GM12878 (cell line): Measurements from ENCODE around the gene WDSUB1. TPM values are rescaled to one million over a fixed set of nuclear protein-coding genes. Genes with fewer than 3 reads are reported as not detected.
A peak's percentile ranks its signal among the peaks of the same experiment; 100 is the strongest.

Experiments used
- ATAC-seq: fragments of 200-7000 bp; cut with Tn5 transposase; 3 replicates; pipeline ENCODE4 v1.9.1; 2020; ENCODE audit warnings: mild to moderate bottlenecking, moderate library complexity
- BruUV-seq: library from RNA; stranded (reverse); fragments of 400-500 nt; replicated peaks from 2 replicates; lab custom pipeline; 2021; lab: Mats Ljungman, UMichigan
- CTCF ChIA-PET: fragments of 300-600 bp; sonication (Branson Sonifier 250); formaldehyde crosslinking; extraction: SDS; loops from one replicate; lab custom pipeline; 2021; ENCODE audit warnings: inconsistent platforms; lab: Yijun Ruan, JAX
- POLR2A ChIA-PET: fragments of 350-600 bp; formaldehyde crosslinking; extraction: SDS; loops from one replicate; lab custom pipeline; 2021; ENCODE audit warnings: inconsistent platforms; lab: Charles Lee
- RAD21 ChIA-PET: fragments of 300-600 bp; sonication (Branson Sonifier 250); formaldehyde crosslinking; loops from one replicate; lab custom pipeline; 2023; ENCODE audit warnings: antibody characterized with exemption; ENCODE audit not compliant: unreplicated experiment; lab: Charles Lee
- SMC1A ChIA-PET: fragments of 300-600 bp; sonication (Branson Sonifier 250); formaldehyde crosslinking; loops from one replicate; lab custom pipeline; 2023; ENCODE audit not compliant: unreplicated experiment, uncharacterized antibody; lab: Charles Lee
- DNase-seq: peaks from one replicate; pipeline ENCODE4 v3.0.0-alpha.2; 2011; ENCODE audit warnings: low read depth, low spot score
- FAIRE-seq: peaks from 3 replicates; lab custom pipeline; 2011; peaks lifted over from hg19 to GRCh38; lab: Jason Lieb, UNC
- H2AFZ ChIP-seq: 2 replicates; pipeline ENCODE4 v1.6.0; 2011; ENCODE audit warnings: low read depth, low read length, control low read depth; ENCODE audit not compliant: control insufficient read depth
- H3K27ac ChIP-seq: 2 replicates; pipeline ENCODE4 v1.5.1; 2011; ENCODE audit warnings: control low read depth; ENCODE audit not compliant: control insufficient read depth, insufficient read depth
- H3K27me3 ChIP-seq, 2 experiments: replicated peaks in 1 of 2; 2 replicates each; pipeline versions ENCODE4 v1.6.0 to v1.6.1; 2011; ENCODE audit warnings: low read length in 1 of 2; ENCODE audit not compliant: control insufficient read depth in 2 of 2, insufficient read depth in 2 of 2
- H3K36me3 ChIP-seq, 2 experiments: 2 replicates each; pipeline ENCODE4 v1.5.1; 2011; ENCODE audit warnings: low read length in 1 of 2; ENCODE audit not compliant: control insufficient read depth in 2 of 2, insufficient read depth in 2 of 2
- H3K4me1 ChIP-seq: 2 replicates; pipeline ENCODE4 v1.6.1; 2011; ENCODE audit warnings: mild to moderate bottlenecking, low read length, moderate library complexity, mixed read lengths; ENCODE audit not compliant: control insufficient read depth, insufficient read depth
- H3K4me2 ChIP-seq: 2 replicates; pipeline ENCODE4 v1.6.0; 2011; ENCODE audit warnings: control low read depth; ENCODE audit not compliant: control insufficient read depth, insufficient read depth
- H3K4me3 ChIP-seq: fragments of 200-600 bp; sonication (generic); 2 replicates; pipeline ENCODE4 v1.5.1; 2016
- H3K79me2 ChIP-seq: 2 replicates; pipeline ENCODE4 v1.6.0; 2011; ENCODE audit warnings: low read length; ENCODE audit not compliant: control insufficient read depth, insufficient read depth
- H3K9ac ChIP-seq: 2 replicates; pipeline ENCODE4 v1.8.0; 2011; ENCODE audit warnings: low read length, control low read depth, mixed read lengths; ENCODE audit not compliant: control insufficient read depth, insufficient read depth
- H3K9me3 ChIP-seq: replicated peaks from 3 replicates; pipeline ENCODE4 v1.5.1; 2011; ENCODE audit warnings: mild to moderate bottlenecking, low read length; ENCODE audit not compliant: control insufficient read depth, insufficient read depth
- H4K20me1 ChIP-seq: 2 replicates; pipeline ENCODE4 v1.6.0; 2011; ENCODE audit not compliant: control insufficient read depth, insufficient read depth
- BRCA1 ChIP-seq: IDR thresholded peaks from 2 replicates; pipeline ENCODE4 v1.6.1; 2011; ENCODE audit warnings: low read depth, low read length, improper control_type of control experiment
- GATAD2B ChIP-seq: fragments of 450-650 bp; conservative IDR thresholded peaks from 2 replicates; pipeline ENCODE4 v1.6.1; 2017; ENCODE audit warnings: low read depth, mild to moderate bottlenecking, moderate library complexity
- HDAC2 ChIP-seq: fragments of 200-600 bp; sonication (generic); IDR thresholded peaks from 2 replicates; pipeline ENCODE4 v1.6.1; 2017
- KAT2A ChIP-seq: conservative IDR thresholded peaks from 2 replicates; pipeline ENCODE4 v1.6.1; 2011; ENCODE audit warnings: low read depth, low read length; ENCODE audit not compliant: control insufficient read depth
- PKNOX1 ChIP-seq: fragments of 450-650 bp; IDR thresholded peaks from 2 replicates; pipeline ENCODE4 v1.6.1; 2016; ENCODE audit warnings: mild to moderate bottlenecking
- RB1 ChIP-seq: fragments of 450-650 bp; formaldehyde crosslinking; IDR thresholded peaks from 2 replicates; pipeline ENCODE4 v1.6.1; 2017; ENCODE audit warnings: mild to moderate bottlenecking, borderline replicate concordance
- ZZZ3 ChIP-seq: IDR thresholded peaks from 2 replicates; pipeline ENCODE4 v1.6.1; 2011; ENCODE audit warnings: low read depth; ENCODE audit not compliant: control insufficient read depth, insufficient read length
- WGBS: methylation state at CpG from one replicate; pipeline ENCODE4 v1.1.6; 2016; ENCODE audit warnings: low lambda C conversion rate; ENCODE audit not compliant: insufficient replicate concordance, insufficient coverage; ENCODE audit errors: missing lambda C conversion rate; 5-methylcytosine and 5-hydroxymethylcytosine counted together
- in situ Hi-C: fragments of 300-500 bp; cut with MboI; formaldehyde crosslinking; loops from 9 replicates; pipeline ENCODE4 v1.14.3; 2018; ENCODE audit warnings: mixed read lengths
- intact Hi-C: fragments of 100-400 bp; cut with micrococcal nuclease; formaldehyde crosslinking; loops from one replicate; pipeline ENCODE4 v1.14.2; 2022; ENCODE audit not compliant: unreplicated experiment
- polyA plus RNA-seq, 11 experiments: library from polyadenylated mRNA; depleted of rRNA in 4 of 11; unstranded in 6 of 11; stranded (reverse) in 5 of 11; fragments of >200 nt; fragmentation: Nextera tagmentation in 4 of 11; fragmentation: Illumina TruSeq in 1 of 11; extraction: Ambion mirVana in 4 of 11; extraction: Trizol in 1 of 11; gene quantifications; 1 replicate in 1 of 11; 2 replicates in 10 of 11; pipeline versions ENCODE4 v1.2.1 to v1.2.3, GENCODE V29; 2011 to 2016; ENCODE audit warnings: inconsistent platforms in 2 of 11, missing spikeins in 2 of 11, low read depth in 1 of 11
- total RNA-seq, 4 experiments: library from RNA; depleted of rRNA in 3 of 4; stranded (reverse); fragments of >200 nt in 3 of 4; fragmentation: Illumina TruSeq in 1 of 4; extraction: Trizol in 1 of 4; gene quantifications; 2 replicates each; pipeline versions ENCODE4 v1.2.1 to v1.2.3, GENCODE V29; 2013 to 2021

Gene WDSUB1
- total and polyA plus RNA-seq, 10 of the 15 experiments (the other 5 are each of a cell fraction or from before 2014, with no cell fraction given) = 4.4 to 12.7 (median 7.6) TPM

GRCh38 chr2:159317392-159318088, 31.0 kb upstream of the WDSUB1 start:
- no peak overlapping the region for H3K27ac ChIP-seq
- no peaks in the 10 kb centered on the region for H3K4me1 ChIP-seq
- H3K4me3 ChIP-seq = no peak overlapping the region
- no peak overlapping the region for H3K9ac ChIP-seq
- no peaks in the 10 kb centered on the region; the same call in 2 of the 3 replicates for H3K9me3 ChIP-seq
- no peak for TF ChIP-seq GATAD2B
- no peak for TF ChIP-seq ZZZ3
- TF ChIP-seq RB1 = no peak
- no peak for TF ChIP-seq KAT2A
- no peak for TF ChIP-seq BRCA1
- no peak for TF ChIP-seq HDAC2
- no peak for TF ChIP-seq PKNOX1
- H3K4me2 ChIP-seq = no peak overlapping the region
- DNase-seq (no peak), FAIRE-seq (no peak), ATAC-seq (peak; percentile 72)
- no peaks in the 10 kb centered on the region for H3K27me3 ChIP-seq
- ChIA-PET SMC1A (interaction anchor here (0.7 to 1.2 kb wide), 2 partner anchors 20 to 162 kb away, joined by 3 to 5 read pairs; no protein-coding TSS in a partner anchor), RAD21 (no interaction called here), CTCF (no interaction called here), POLR2A (no interaction called here)
- WGBS = 99% methylated on average over 3 of the region's 3 CpGs
- no TSS peak for BruUV-seq
- in situ Hi-C loops = no loop called here
- H3K36me3 ChIP-seq = no peaks in the 10 kb centered on the region
- intact Hi-C loops = no loop called here
- H3K79me2 ChIP-seq = no peaks in the 10 kb centered on the region
- H2AFZ ChIP-seq = no peak overlapping the region
- no peaks in the 10 kb centered on the region for H4K20me1 ChIP-seq
